Body of pancreas (tissue), 4 donors: ENCODE measurements around the gene IFNGR1.

Experiments used
- POLR2A ChIP-seq, 3 donors: fragments of 450-650 bp; IDR thresholded peaks; one replicate each; pipeline ENCODE4 v1.6.1; 2016; ENCODE audit warnings: antibody characterized with exemption in 3 of 3, mild to moderate bottlenecking in 2 of 3
- TF ChIP-seq, protein P1 (sequence below), 7 experiments: fragments of 450-650 bp in 4 of 7; fragments of 200-600 bp in 3 of 7; sonication (generic) in 3 of 7; IDR thresholded peaks; one replicate each; pipeline ENCODE4 v1.5.1; 2016 to 2019; ENCODE audit warnings: antibody characterized with exemption in 7 of 7

GRCh38 chr6:137181891-137182653, 37.1 kb downstream of the IFNGR1 start:
- TF ChIP-seq POLR2A (IDR thresholded peaks at IDR 0.05) = no peak
- TF ChIP-seq, protein P1, sequence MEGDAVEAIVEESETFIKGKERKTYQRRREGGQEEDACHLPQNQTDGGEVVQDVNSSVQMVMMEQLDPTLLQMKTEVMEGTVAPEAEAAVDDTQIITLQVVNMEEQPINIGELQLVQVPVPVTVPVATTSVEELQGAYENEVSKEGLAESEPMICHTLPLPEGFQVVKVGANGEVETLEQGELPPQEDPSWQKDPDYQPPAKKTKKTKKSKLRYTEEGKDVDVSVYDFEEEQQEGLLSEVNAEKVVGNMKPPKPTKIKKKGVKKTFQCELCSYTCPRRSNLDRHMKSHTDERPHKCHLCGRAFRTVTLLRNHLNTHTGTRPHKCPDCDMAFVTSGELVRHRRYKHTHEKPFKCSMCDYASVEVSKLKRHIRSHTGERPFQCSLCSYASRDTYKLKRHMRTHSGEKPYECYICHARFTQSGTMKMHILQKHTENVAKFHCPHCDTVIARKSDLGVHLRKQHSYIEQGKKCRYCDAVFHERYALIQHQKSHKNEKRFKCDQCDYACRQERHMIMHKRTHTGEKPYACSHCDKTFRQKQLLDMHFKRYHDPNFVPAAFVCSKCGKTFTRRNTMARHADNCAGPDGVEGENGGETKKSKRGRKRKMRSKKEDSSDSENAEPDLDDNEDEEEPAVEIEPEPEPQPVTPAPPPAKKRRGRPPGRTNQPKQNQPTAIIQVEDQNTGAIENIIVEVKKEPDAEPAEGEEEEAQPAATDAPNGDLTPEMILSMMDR (IDR thresholded peaks at IDR 0.05) = no peak
